ENCODE results near the gene MCEMP1.

Gene MCEMP1

DNA sequence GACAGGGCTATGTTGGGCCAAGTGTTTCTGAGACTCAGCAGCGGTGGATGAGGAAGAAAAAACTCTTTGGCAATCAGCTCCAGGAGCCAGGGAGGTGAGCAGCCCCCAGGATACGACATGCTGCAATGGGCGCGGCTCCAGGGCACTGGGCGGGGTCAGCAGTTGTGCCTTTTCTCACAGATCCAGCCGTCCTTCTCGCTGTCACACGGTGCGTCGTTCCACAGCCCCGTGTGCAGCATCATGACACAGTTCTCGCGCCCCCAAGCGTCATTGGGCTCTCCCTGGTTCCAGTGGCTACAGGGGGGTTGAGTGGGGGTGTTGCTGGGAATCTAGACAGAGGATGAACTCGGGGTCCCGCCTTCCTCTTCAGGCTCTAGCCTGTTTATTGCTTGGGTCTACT is 52.3 kb downstream of the MCEMP1 start:
- no peak for DNase-seq (ENCODE audit: low spot score)

Data from AG08395 (cell line).